Panc1 (cell line): ENCODE measurements around the gene ADAT1.

Experiments used
- POLR2AphosphoS5 ChIP-seq: IDR thresholded peaks from 2 replicates; pipeline ENCODE4 v1.6.1; 2012; ENCODE audit warnings: mild to moderate bottlenecking, low read depth, low read length, moderate library complexity
- TF ChIP-seq, protein P1 (sequence below): fragments of 450-650 bp; IDR thresholded peaks from 2 replicates; pipeline ENCODE4 v1.5.1; 2017; ENCODE audit warnings: mild to moderate bottlenecking

DNA sequence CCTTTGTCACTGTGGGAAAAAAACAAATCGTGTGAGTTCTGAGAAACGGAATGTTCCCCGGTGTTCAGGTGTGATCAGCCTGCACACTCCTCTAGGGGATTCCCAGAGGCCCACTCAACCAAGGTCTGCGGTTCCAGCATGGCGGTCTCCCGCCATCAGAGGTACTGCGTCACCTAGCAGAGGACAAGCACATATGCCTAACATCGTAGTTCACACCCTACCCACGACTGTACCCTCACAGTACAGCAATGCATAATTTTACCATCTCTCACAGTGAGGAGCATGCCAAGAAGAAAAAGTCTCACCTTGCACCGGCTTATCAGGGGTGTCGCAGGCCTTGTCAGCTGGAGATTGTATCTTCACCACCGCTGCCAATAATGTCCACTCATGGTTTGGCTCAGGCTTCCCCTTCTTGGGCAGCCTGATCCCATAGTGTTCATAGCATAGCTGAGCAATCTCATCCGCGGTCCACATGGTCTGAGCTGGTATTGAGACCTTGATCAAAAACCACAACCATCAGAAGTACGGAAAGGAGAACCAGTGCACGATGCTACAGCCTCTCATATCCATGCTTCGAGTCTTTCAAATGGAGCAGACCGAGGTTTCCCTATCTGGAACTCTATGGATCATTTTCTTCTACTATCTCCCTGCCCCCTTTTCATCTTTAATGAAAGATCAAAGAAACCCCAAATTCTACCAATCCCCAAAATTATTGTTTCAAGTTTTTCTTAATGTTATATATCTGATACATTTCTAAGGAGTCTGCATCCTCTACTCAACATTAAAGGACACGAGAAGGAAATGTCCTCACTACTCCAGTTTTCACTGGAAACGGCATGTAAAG lies 2.5 kb downstream of the ADAT1 start:
- TF ChIP-seq, protein P1, sequence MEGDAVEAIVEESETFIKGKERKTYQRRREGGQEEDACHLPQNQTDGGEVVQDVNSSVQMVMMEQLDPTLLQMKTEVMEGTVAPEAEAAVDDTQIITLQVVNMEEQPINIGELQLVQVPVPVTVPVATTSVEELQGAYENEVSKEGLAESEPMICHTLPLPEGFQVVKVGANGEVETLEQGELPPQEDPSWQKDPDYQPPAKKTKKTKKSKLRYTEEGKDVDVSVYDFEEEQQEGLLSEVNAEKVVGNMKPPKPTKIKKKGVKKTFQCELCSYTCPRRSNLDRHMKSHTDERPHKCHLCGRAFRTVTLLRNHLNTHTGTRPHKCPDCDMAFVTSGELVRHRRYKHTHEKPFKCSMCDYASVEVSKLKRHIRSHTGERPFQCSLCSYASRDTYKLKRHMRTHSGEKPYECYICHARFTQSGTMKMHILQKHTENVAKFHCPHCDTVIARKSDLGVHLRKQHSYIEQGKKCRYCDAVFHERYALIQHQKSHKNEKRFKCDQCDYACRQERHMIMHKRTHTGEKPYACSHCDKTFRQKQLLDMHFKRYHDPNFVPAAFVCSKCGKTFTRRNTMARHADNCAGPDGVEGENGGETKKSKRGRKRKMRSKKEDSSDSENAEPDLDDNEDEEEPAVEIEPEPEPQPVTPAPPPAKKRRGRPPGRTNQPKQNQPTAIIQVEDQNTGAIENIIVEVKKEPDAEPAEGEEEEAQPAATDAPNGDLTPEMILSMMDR: no peak
- TF ChIP-seq POLR2AphosphoS5: no peak
